ENCODE results near the gene SNCG. TPM values are rescaled to one million over a fixed set of nuclear protein-coding genes. Genes with fewer than 3 reads are reported as not detected.

Gene SNCG
- total RNA-seq, 1 experiment from 2014 or later, result 5.5 TPM

- H3K4ac ChIP-seq (ENCODE audit: low read depth, low read length), result no peak overlapping the region
- no peak overlapping the region for H3K4me2 ChIP-seq (ENCODE audit: insufficient read depth, insufficient read length, low read length)
- H4K91ac ChIP-seq (ENCODE audit: insufficient read length, low read depth, low read length), result no peak overlapping the region
- TF ChIP-seq CTCF (conservative IDR thresholded peaks at IDR 0.05), result no peak
- H3K23me2 ChIP-seq (ENCODE audit: insufficient read length, low read depth, low read length, poor library complexity, severe bottlenecking), result no peaks in the 10 kb centered on the region
- no peak overlapping the region for H2AFZ ChIP-seq (ENCODE audit: low read length)
- no peaks in the 10 kb centered on the region for H4K20me1 ChIP-seq (ENCODE audit: control insufficient read depth, insufficient read depth, insufficient read length)
- Mint-ChIP-seq H3K4me3 (no peak overlapping the region), H3K4me1 (peaks cover 20 to 31% of the 10 kb centered on the region in 2 experiments), H3K27me3 (ENCODE audit: low read depth) (no peaks in the 10 kb centered on the region), H3K36me3 (ENCODE audit: insufficient read depth in 1 of 3, low read depth in 3 of 3) (no peaks in the 10 kb centered on the region), H3K9me3 (no peaks in the 10 kb centered on the region), H3K27ac (peak overlapping the region in 1 of 3 experiments; percentile 65; a peak in 1 of 7 replicates)
- H3K23ac ChIP-seq (ENCODE audit: insufficient read length, low read depth, low read length), result no peak overlapping the region
- no peak overlapping the region for H3K27ac ChIP-seq (ENCODE audit: insufficient read length, low read depth, low read length)
- no peak overlapping the region for H3T11ph ChIP-seq (ENCODE audit: low read length)
- no peaks in the 10 kb centered on the region for H3K79me1 ChIP-seq (ENCODE audit: insufficient read depth, low read depth, low read length, poor library complexity, severe bottlenecking)
- H3K27me3 ChIP-seq (ENCODE audit: insufficient read depth, low read length), result no peaks in the 10 kb centered on the region
- no peak overlapping the region for H3K14ac ChIP-seq (ENCODE audit: insufficient read depth, low read length)
- no peak overlapping the region for H2BK12ac ChIP-seq (ENCODE audit: insufficient read length, low read depth, low read length)
- H4K5ac ChIP-seq (ENCODE audit: insufficient read length, low read depth, low read length), result no peak overlapping the region
- H3K79me2 ChIP-seq (ENCODE audit: insufficient read depth, low read length), result no peaks in the 10 kb centered on the region
- no peak overlapping the region for H2BK20ac ChIP-seq (ENCODE audit: low read depth, low read length, poor library complexity, severe bottlenecking)
- H2BK120ac ChIP-seq (ENCODE audit: low read depth, low read length, poor library complexity, severe bottlenecking), result no peak overlapping the region
- WGBS (ENCODE audit: extremely low coverage, insufficient read length, low lambda C conversion rate), result no CpG with 5 or more reads among the region's 13 CpGs
- no peaks in the 10 kb centered on the region for H3K9me3 ChIP-seq (ENCODE audit: control insufficient read depth, low read depth, low read length)
- H4K8ac ChIP-seq (replicated peaks; ENCODE audit: insufficient read length, low read depth, low read length), result no peak overlapping the region
- H3K4me1 ChIP-seq (ENCODE audit: insufficient read depth, low read length), result peaks cover 2% of the 10 kb centered on the region; the same call in 1 of the 2 replicates
- no peak overlapping the region for H3K56ac ChIP-seq (ENCODE audit: insufficient read length, low read depth, low read length)
- no peak overlapping the region for H2BK15ac ChIP-seq (ENCODE audit: low read depth, low read length)
- no peak overlapping the region for H2AK5ac ChIP-seq (ENCODE audit: insufficient read length, low read length)
- no peak for DNase-seq
- H3K9ac ChIP-seq (ENCODE audit: extremely low read depth, insufficient read length, low read length), result no peak overlapping the region
- H2BK5ac ChIP-seq (ENCODE audit: insufficient read length, low read length), result no peak overlapping the region
- H3K18ac ChIP-seq (ENCODE audit: insufficient read length, low read depth, low read length), result no peak overlapping the region
These were observed 5.9 kb downstream of the SNCG start for GRCh38 chr10:86964061-86964846.
